HUES48 (cell line): ENCODE measurements around the gene CCDC102B.
"Not testable (repeated sequence)": the region's sequence is repeated elsewhere in the genome, so short reads cannot be mapped to it uniquely, and the experiment has no call there.

Experiments
- H3K27ac ChIP-seq: one replicate; pipeline ENCODE4 v1.7.0; 2013; ENCODE audit warnings: low read depth, low read length, inconsistent platforms
- H3K27me3 ChIP-seq: 2 replicates; pipeline ENCODE4 v1.6.1; 2013; ENCODE audit warnings: mild to moderate bottlenecking, low read length; ENCODE audit not compliant: control insufficient read depth, insufficient read depth
- H3K36me3 ChIP-seq: 2 replicates; pipeline ENCODE4 v1.6.1; 2013; ENCODE audit warnings: low read length; ENCODE audit not compliant: control insufficient read depth, insufficient read depth
- H3K4me1 ChIP-seq: 2 replicates; pipeline ENCODE4 v1.6.1; 2013; ENCODE audit warnings: mild to moderate bottlenecking, low read length; ENCODE audit not compliant: control insufficient read depth, insufficient read depth
- H3K4me3 ChIP-seq: 2 replicates; pipeline ENCODE4 v1.5.1; 2013; ENCODE audit warnings: mild to moderate bottlenecking, low read depth, low read length
- H3K9ac ChIP-seq: 2 replicates; pipeline ENCODE4 v1.6.1; 2013; ENCODE audit warnings: mild to moderate bottlenecking, low read depth, low read length, moderate library complexity
- H3K9me3 ChIP-seq: 2 replicates; pipeline ENCODE4 v1.6.1; 2013; ENCODE audit warnings: low read length; ENCODE audit not compliant: control insufficient read depth, insufficient read depth

Gene CCDC102B

GRCh38 chr18:68940754-68941153 lies 142.9 kb downstream of the CCDC102B start:
- Histone ChIP-seq H3K9me3 (no peaks in the 10 kb centered on the region), H3K36me3 (no peaks in the 10 kb centered on the region), H3K27ac (peak overlapping the region; percentile 28), H3K27me3 (no peaks in the 10 kb centered on the region), H3K9ac (no peak overlapping the region), H3K4me3 (no peak overlapping the region), H3K4me1 (peaks cover 36% of the 10 kb centered on the region)

GRCh38 chr18:68942230-68942629 lies 144.3 kb downstream of the CCDC102B start:
- H3K4me3 ChIP-seq = no peak overlapping the region
- H3K27me3 ChIP-seq = no peaks in the 10 kb centered on the region
- H3K27ac ChIP-seq = peak overlapping the region; percentile 66
- no peaks in the 10 kb centered on the region for H3K9me3 ChIP-seq
- H3K9ac ChIP-seq = no peak overlapping the region
- peaks cover 36% of the 10 kb centered on the region for H3K4me1 ChIP-seq
- H3K36me3 ChIP-seq = no peaks in the 10 kb centered on the region

GRCh38 chr18:68943861-68944260 lies 146.0 kb downstream of the CCDC102B start:
- H3K9me3 ChIP-seq, H3K4me3 ChIP-seq, H3K9ac ChIP-seq, H3K27me3 ChIP-seq, H3K36me3 ChIP-seq: not testable (repeated sequence)
- H3K27ac ChIP-seq = peak overlapping the region; percentile 86
- H3K4me1 ChIP-seq = peaks cover 36% of the 10 kb centered on the region

- Histone ChIP-seq H3K36me3 (no peaks in the 10 kb centered on the region), H3K27ac (peak overlapping the region; percentile 86), H3K4me1 (peaks cover 36% of the 10 kb centered on the region), H3K9ac (no peak overlapping the region), H3K4me3 (no peak overlapping the region), H3K27me3 (no peaks in the 10 kb centered on the region), H3K9me3 (no peaks in the 10 kb centered on the region)
These were observed 146.4 kb downstream of the CCDC102B start for GRCh38 chr18:68944330-68944729.

GRCh38 chr18:68944826-68945225 lies 146.9 kb downstream of the CCDC102B start:
- H3K27me3 ChIP-seq = no peaks in the 10 kb centered on the region
- peaks cover 36% of the 10 kb centered on the region for H3K4me1 ChIP-seq
- H3K4me3 ChIP-seq = no peak overlapping the region
- no peaks in the 10 kb centered on the region for H3K36me3 ChIP-seq
- H3K9me3 ChIP-seq = no peaks in the 10 kb centered on the region
- H3K9ac ChIP-seq = no peak overlapping the region
- peak overlapping the region; percentile 46 for H3K27ac ChIP-seq

GRCh38 chr18:68948622-68949021 lies 150.7 kb downstream of the CCDC102B start:
- H3K27me3 ChIP-seq = no peaks in the 10 kb centered on the region
- peaks cover 18% of the 10 kb centered on the region for H3K4me1 ChIP-seq
- H3K27ac ChIP-seq = no peak overlapping the region
- H3K9me3 ChIP-seq = no peaks in the 10 kb centered on the region
- no peak overlapping the region for H3K9ac ChIP-seq
- H3K36me3 ChIP-seq = no peaks in the 10 kb centered on the region
- H3K4me3 ChIP-seq = no peak overlapping the region

- Histone ChIP-seq H3K4me1 (peaks cover 13% of the 10 kb centered on the region; the same call in 1 of the 2 replicates), H3K27me3 (no peaks in the 10 kb centered on the region), H3K4me3 (no peak overlapping the region), H3K27ac (peak overlapping the region; percentile 32), H3K9ac (no peak overlapping the region), H3K36me3 (no peaks in the 10 kb centered on the region), H3K9me3 (no peaks in the 10 kb centered on the region)
These were observed 156.9 kb downstream of the CCDC102B start for GRCh38 chr18:68954738-68955137.

- Histone ChIP-seq H3K9me3 (no peaks in the 10 kb centered on the region), H3K4me1 (peaks cover 13% of the 10 kb centered on the region; the same call in 1 of the 2 replicates), H3K36me3 (no peaks in the 10 kb centered on the region), H3K27ac (no peak overlapping the region), H3K9ac (no peak overlapping the region), H3K27me3 (no peaks in the 10 kb centered on the region), H3K4me3 (no peak overlapping the region)
These were observed 158.8 kb downstream of the CCDC102B start for GRCh38 chr18:68956650-68957049.

- Histone ChIP-seq H3K9ac (no peak overlapping the region), H3K27ac (no peak overlapping the region), H3K27me3 (no peaks in the 10 kb centered on the region), H3K4me3 (no peak overlapping the region), H3K36me3 (no peaks in the 10 kb centered on the region), H3K4me1 (peaks cover 7% of the 10 kb centered on the region; the same call in 1 of the 2 replicates), H3K9me3 (no peaks in the 10 kb centered on the region)
These were observed 162.5 kb downstream of the CCDC102B start for GRCh38 chr18:68960355-68960754.

GRCh38 chr18:68962623-68963022 lies 164.7 kb downstream of the CCDC102B start:
- Histone ChIP-seq H3K4me1 (peaks cover 7% of the 10 kb centered on the region), H3K36me3 (no peaks in the 10 kb centered on the region), H3K9me3 (no peaks in the 10 kb centered on the region), H3K9ac (no peak overlapping the region), H3K27me3 (no peaks in the 10 kb centered on the region), H3K4me3 (no peak overlapping the region), H3K27ac (no peak overlapping the region)

GRCh38 chr18:68965817-68966216 lies 167.9 kb downstream of the CCDC102B start:
- H3K36me3 ChIP-seq = no peaks in the 10 kb centered on the region

GRCh38 chr18:68969027-68969426 lies 171.1 kb downstream of the CCDC102B start:
- Histone ChIP-seq H3K4me3 (no peak overlapping the region), H3K9ac (no peak overlapping the region), H3K36me3 (no peaks in the 10 kb centered on the region), H3K27ac (no peak overlapping the region), H3K9me3 (no peaks in the 10 kb centered on the region), H3K4me1 (peaks cover 11% of the 10 kb centered on the region), H3K27me3 (no peaks in the 10 kb centered on the region)

More at GRCh38 chr18:68965817-68966216, 167.9 kb downstream of the CCDC102B start:
- Histone ChIP-seq H3K4me3 (no peak overlapping the region), H3K4me1 (peaks cover 11% of the 10 kb centered on the region), H3K27me3 (no peaks in the 10 kb centered on the region), H3K9ac (no peak overlapping the region), H3K27ac (no peak overlapping the region), H3K9me3 (no peaks in the 10 kb centered on the region)
